Heart left ventricle (tissue), 16 donors: ENCODE results near the gene MCC. TPM values are rescaled to one million over a fixed set of nuclear protein-coding genes. Genes with fewer than 3 reads are reported as not detected.

Experiments used
- ATAC-seq, 4 donors: fragments of 200-7000 bp; cut with Tn5 transposase; one replicate each; pipeline ENCODE4 v1.9.1; 2020 to 2022; ENCODE audit warnings: moderate library complexity in 4 of 4, mild to moderate bottlenecking in 3 of 4, moderate number of reproducible peaks in 1 of 4
- DNase-seq, 5 donors: peaks; one replicate each; pipeline ENCODE4 v3.0.0-alpha.2; 2020
- H3K27ac ChIP-seq, 12 donors: fragments of 200-600 bp; sonication (generic) in 4 of 12; one replicate each; pipeline versions ENCODE4 v1.5.0 to v1.8.0; 2016 to 2022; ENCODE audit warnings: mild to moderate bottlenecking in 2 of 12
- H3K27me3 ChIP-seq, 9 donors: fragments of 200-600 bp; sonication (generic) in 2 of 9; one replicate each; pipeline versions ENCODE4 v1.5.1 to v1.8.0; 2016 to 2022; ENCODE audit warnings: mild to moderate bottlenecking in 3 of 9
- H3K36me3 ChIP-seq, 9 donors: fragments of 200-600 bp; sonication (generic) in 2 of 9; one replicate each; pipeline versions ENCODE4 v1.5.0 to v1.8.0; 2018 to 2022; ENCODE audit warnings: mild to moderate bottlenecking in 2 of 9
- H3K4me1 ChIP-seq, 12 donors: fragments of 200-600 bp; sonication (generic) in 4 of 12; one replicate each; pipeline versions ENCODE4 v1.5.0 to v1.8.0; 2016 to 2022; ENCODE audit warnings: mild to moderate bottlenecking in 3 of 12
- H3K4me3 ChIP-seq, 12 donors: fragments of 200-600 bp; sonication (generic) in 4 of 12; one replicate each; pipeline versions ENCODE4 v1.5.0 to v1.8.0; 2017 to 2022; ENCODE audit warnings: mild to moderate bottlenecking in 9 of 12, moderate library complexity in 4 of 12
- H3K9me3 ChIP-seq, 12 donors: fragments of 200-600 bp; sonication (generic) in 4 of 12; one replicate each; pipeline versions ENCODE4 v1.5.0 to v1.8.0; 2016 to 2022; ENCODE audit warnings: mild to moderate bottlenecking in 1 of 12
- POLR2A ChIP-seq, 2 donors: fragments of 450-650 bp; IDR thresholded peaks; one replicate each; pipeline ENCODE4 v1.6.1; 2017; ENCODE audit warnings: antibody characterized with exemption in 2 of 2, mild to moderate bottlenecking in 2 of 2, moderate library complexity in 2 of 2
- WGBS, 4 donors: extraction: QIAGEN DNeasy Blood & Tissue Kit in 2 of 4; methylation state at CpG; one replicate each; pipeline versions ENCODE4 v1.1.5 to v1.1.7; 2013 to 2018; 5-methylcytosine and 5-hydroxymethylcytosine counted together
- intact Hi-C, 10 donors: fragments of 100-400 bp; cut with DNase I; formaldehyde crosslinking; loops; one replicate each; pipeline versions ENCODE4 v1.11.1 to v1.14.2; 2022
- polyA plus RNA-seq, 2 donors: library from polyadenylated mRNA; stranded (reverse); fragments of 200-250 nt; gene quantifications; one replicate each; pipeline ENCODE4 v1.2.3, GENCODE V29; 2013
- total RNA-seq, 9 donors: library from RNA; depleted of rRNA in 2 of 9; stranded (reverse); fragments of >200 nt in 2 of 9; fragmentation: NEBNext Ultra II Directional in 3 of 9; extraction: Animal tissue kit (Norgen Biotek cat#: 25700) in 3 of 9; gene quantifications; one replicate each; pipeline versions ENCODE4 v1.1.0 to v1.2.4, GENCODE V29; 2016 to 2023
- TF ChIP-seq, protein P1 (sequence below), 12 donors: fragments of 200-600 bp; sonication (generic) in 4 of 12; IDR thresholded peaks; one replicate each; pipeline versions ENCODE4 v1.5.0 to v1.8.0; 2018 to 2022; ENCODE audit warnings: antibody characterized with exemption in 12 of 12, mild to moderate bottlenecking in 5 of 12
- donor health status: ischemic (EF 13 %, LVEDD 7.1; RV severe dilation, severe dysfunction).
- donor health status: healthy with polysubstance abuse.
- donor health status: DM: no; HTN: yes; CAD: no.
- donor health status: DM: no; HTN: no; CAD: no.
- donor health status: ischemic (EF 25% LVEDD 6.9; RV normal size, moderate dysfunction).
- donor health status: ischemic (EF 25% LVEDD 5.7; RV mildly dilated, moderate dysfunction).
- donor health status: healthy.
- donor health status: DM: yes; HTN: yes; CAD: no.
- donor health status: ischemic (EF 35%, LVEDD 5.7; RV mildly dilated, moderate dysfunction).
- donor health status: nonischemic (EF 11% LVEDD 7.7; RV severe dilation, severe dysfunction).
- donor health status: DM: yes; HTN: yes; CAD: no.
- donor health status: PGD.
- donor health status: ischemic (EF 29% LVEDD 5.4; RV normal size, mild dysfunction).
- donor health status: nonischemic (EF 23%, LVEDD 6.1; RV moderate dilation, normal function).

The MCC gene
- total and polyA plus RNA-seq, 11 donors = 6.1 to 33.8 (median 24.3) TPM

DNA sequence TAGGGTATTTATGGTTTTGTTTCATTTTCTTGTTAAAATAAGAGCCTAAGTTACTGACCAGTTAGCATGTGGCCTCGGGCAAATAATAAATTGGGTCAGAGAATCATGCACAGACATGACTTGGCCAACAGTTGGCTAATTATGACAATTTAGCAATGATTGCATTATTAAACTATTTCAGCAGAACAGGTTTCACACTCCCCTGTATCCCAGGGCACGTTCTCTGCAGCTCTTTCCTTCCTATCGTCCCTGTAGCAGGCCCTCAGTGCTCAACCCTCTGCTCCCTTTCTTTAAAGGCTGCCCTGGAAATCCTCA lies 221.4 kb downstream of the MCC start:
- intact Hi-C loops = no loop called here

DNA sequence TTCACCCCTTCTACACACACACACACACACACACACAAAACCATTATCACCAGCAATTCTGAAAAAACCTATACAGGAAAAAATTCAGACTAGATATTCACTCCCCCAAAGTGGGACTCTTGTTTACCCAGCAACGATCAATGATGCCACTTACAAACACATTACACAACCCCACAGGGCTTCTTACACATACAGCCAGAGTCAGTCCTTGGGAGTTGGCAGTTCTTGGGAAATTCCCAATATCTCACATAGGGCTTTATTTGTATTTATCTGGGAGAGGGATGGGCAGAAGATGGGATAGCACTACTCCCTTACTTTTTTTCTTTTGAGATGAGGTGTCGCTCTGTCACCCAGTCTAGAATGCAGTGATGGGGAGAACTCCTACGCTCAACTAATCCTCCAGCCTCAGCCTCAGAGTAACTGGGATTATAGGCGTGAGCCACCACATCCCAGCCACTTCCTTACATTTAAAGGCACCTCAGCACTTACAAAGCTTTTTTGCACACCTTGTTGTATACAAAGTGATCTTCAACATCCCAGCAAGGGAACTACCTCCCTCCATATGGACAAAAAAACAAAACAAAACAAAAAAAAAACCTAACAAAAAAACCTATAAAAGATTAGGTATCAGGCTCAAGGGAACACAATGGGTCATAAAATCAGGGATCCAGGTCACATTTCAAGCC lies 221.9 kb downstream of the MCC start:
- no peak overlapping the region for H3K4me3 ChIP-seq
- H3K27ac ChIP-seq = no peak overlapping the region
- H3K9me3 ChIP-seq = no peaks in the 10 kb centered on the region
- H3K27me3 ChIP-seq = no peaks in the 10 kb centered on the region
- H3K36me3 ChIP-seq = no peaks in the 10 kb centered on the region
- ATAC-seq (peak in 1 of 4 donors; percentile 17), DNase-seq (no peak)
- H3K4me1 ChIP-seq = peaks cover 0 to 50% (median 29%) of the 10 kb centered on the region in 12 donors
- 84 to 88% (median 87%) methylated on average over 4 of the region's 4 CpGs for WGBS, 4 donors
- intact Hi-C loops = no loop called here
- TF ChIP-seq, protein P1, sequence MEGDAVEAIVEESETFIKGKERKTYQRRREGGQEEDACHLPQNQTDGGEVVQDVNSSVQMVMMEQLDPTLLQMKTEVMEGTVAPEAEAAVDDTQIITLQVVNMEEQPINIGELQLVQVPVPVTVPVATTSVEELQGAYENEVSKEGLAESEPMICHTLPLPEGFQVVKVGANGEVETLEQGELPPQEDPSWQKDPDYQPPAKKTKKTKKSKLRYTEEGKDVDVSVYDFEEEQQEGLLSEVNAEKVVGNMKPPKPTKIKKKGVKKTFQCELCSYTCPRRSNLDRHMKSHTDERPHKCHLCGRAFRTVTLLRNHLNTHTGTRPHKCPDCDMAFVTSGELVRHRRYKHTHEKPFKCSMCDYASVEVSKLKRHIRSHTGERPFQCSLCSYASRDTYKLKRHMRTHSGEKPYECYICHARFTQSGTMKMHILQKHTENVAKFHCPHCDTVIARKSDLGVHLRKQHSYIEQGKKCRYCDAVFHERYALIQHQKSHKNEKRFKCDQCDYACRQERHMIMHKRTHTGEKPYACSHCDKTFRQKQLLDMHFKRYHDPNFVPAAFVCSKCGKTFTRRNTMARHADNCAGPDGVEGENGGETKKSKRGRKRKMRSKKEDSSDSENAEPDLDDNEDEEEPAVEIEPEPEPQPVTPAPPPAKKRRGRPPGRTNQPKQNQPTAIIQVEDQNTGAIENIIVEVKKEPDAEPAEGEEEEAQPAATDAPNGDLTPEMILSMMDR (IDR thresholded peaks at IDR 0.05) = no peak
- no peak for TF ChIP-seq POLR2A (IDR thresholded peaks at IDR 0.05)

More for the DNA sequence above, 221.4 kb downstream of the MCC start:
- TF ChIP-seq POLR2A (IDR thresholded peaks at IDR 0.05) = no peak
- TF ChIP-seq, protein P1 (IDR thresholded peaks at IDR 0.05) = no peak
- Histone ChIP-seq H3K9me3 (no peaks in the 10 kb centered on the region), H3K27me3 (no peaks in the 10 kb centered on the region), H3K27ac (no peak overlapping the region), H3K36me3 (no peaks in the 10 kb centered on the region), H3K4me1 (peaks cover 0 to 51% (median 32%) of the 10 kb centered on the region in 12 donors), H3K4me3 (no peak overlapping the region)
- peak in 1 of 4 donors; percentile 41 for ATAC-seq
- 38 to 56% (median 41%) methylated on average over 3 of the region's 3 CpGs for WGBS, 4 donors
- DNase-seq = no peak

DNA sequence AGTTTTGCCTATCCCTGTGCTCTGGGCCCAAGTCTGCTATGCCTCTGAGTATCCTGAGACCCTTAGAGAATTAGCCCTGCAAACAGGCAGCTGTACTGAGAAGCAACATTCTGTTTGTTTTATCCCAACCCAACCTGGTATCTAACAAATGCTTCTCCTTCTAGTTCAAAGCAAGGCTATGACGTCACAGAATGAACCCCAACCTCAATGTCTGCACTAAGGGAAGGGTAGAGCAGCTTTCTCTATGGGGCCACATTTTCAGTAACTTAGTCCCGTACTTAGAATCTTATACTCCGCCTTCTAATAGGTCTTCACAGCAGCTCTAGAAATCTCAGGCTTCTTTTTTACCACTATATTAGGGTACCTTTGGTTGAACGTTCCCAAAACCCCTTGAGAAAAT lies 223.1 kb downstream of the MCC start:
- Histone ChIP-seq H3K36me3 (no peaks in the 10 kb centered on the region), H3K4me1 (peaks cover 0 to 41% (median 27%) of the 10 kb centered on the region in 12 donors), H3K4me3 (no peak overlapping the region), H3K27me3 (no peaks in the 10 kb centered on the region), H3K27ac (no peak overlapping the region), H3K9me3 (no peaks in the 10 kb centered on the region)
- intact Hi-C loops = no loop called here
- 89 to 94% (median 91%) methylated on average over 4 of the region's 4 CpGs for WGBS, 4 donors
- no peak for DNase-seq
- no peak for ATAC-seq
- TF ChIP-seq POLR2A (IDR thresholded peaks at IDR 0.05) = no peak
- TF ChIP-seq, protein P1 (IDR thresholded peaks at IDR 0.05) = no peak

DNA sequence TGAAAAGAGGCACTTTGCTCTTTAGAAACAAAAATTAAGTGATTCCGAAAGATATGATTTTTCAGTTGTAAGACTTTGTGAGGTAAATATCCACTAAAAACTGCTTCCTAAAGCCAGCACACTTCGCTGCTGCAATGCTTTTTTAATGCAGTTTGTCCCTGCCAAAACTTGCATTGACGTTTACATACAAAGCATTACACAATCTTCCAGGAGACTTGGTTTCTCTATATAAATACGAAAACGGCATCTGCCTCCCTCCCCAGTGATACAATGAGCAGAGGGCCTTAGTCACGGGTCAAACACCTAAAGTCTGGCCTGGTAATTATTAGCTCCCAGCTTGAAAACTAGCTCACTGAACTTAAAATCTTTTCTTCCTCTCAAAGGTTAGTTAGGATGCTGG lies 224.2 kb downstream of the MCC start:
- WGBS, 4 donors = 68 to 75% (median 72%) methylated on average over 6 of the region's 6 CpGs
- no peak overlapping the region for H3K4me3 ChIP-seq
- no peak for TF ChIP-seq POLR2A (IDR thresholded peaks at IDR 0.05)
- TF ChIP-seq, protein P1 (IDR thresholded peaks at IDR 0.05) = no peak
- no peak for DNase-seq
- H3K4me1 ChIP-seq = peaks cover 0 to 31% (median 19%) of the 10 kb centered on the region in 12 donors
- H3K9me3 ChIP-seq = no peaks in the 10 kb centered on the region
- ATAC-seq = no peak
- H3K36me3 ChIP-seq = no peaks in the 10 kb centered on the region
- H3K27me3 ChIP-seq = no peaks in the 10 kb centered on the region
- intact Hi-C loops = no loop called here
- H3K27ac ChIP-seq = no peak overlapping the region
